ENCODE measurements around the gene LRWD1.
A peak's percentile ranks its signal among the peaks of the same experiment; 100 is the strongest.
"Not testable (repeated sequence)": the region's sequence is repeated elsewhere in the genome, so short reads cannot be mapped to it uniquely, and the experiment has no call there.

LRWD1 gene

DNA sequence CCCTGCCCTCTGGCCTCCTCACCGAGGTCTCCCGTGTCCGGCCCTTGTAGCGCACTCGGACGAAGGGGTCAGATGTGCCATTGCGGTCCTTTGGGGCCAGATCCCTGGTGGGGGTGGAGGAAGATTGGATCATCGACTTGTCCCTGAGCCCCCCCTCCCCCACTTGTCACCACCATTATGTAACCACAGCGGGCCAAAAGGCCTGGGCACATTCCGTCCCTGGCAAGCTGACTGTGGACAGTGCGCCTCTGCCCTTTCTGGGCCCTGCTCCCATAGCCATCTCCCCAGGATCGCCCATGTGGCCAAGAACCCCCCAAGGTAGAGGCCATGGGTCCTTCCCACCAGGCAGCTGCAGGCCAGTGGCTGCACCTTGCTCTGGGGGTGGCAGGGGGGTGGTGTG lies 38.4 kb downstream of the LRWD1 start:
- DNase-seq: not testable (repeated sequence)

DNA sequence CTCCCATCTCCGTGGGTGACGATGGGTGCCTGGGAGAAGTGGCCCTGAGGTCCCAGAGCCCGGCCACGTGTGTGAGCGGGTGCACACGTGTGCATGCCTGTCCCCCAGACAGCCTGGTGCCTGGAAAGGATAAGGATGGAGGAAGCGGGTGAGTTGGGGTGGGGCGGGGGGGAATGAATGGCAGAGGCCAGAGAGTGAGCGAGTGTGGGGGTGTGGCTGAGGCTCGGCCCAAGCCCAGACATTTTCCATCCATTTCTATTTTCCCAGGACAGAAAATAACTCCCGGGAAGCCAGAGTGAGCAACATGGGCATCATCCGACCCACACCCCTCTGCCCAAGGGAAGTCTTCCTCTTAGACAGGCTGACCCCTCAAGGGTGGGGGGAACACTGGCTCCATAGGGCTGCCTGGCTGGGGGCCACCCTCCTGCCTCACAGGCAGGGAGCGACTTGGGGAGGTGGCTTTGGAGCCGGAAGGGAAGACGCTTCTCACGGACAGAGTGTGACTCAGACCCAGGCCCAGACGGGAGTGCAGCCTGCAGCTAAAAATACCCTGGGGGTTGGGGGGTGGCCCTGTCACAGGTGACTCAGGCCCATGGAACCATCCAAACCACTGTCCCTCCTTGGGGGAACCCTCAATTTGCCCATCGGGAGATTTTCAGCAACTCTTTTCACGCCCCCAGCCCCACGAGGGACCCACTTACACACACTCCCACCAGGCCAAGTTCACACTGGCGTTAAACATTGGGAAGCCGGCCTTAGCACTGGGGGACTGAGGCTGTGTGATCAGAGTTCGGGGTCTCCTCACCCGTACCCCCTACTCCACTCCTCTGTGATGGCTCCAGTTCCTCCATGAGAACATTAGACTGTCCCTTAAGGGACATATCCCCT lies 40.8 kb downstream of the LRWD1 start:
- not testable (repeated sequence) for DNase-seq

DNA sequence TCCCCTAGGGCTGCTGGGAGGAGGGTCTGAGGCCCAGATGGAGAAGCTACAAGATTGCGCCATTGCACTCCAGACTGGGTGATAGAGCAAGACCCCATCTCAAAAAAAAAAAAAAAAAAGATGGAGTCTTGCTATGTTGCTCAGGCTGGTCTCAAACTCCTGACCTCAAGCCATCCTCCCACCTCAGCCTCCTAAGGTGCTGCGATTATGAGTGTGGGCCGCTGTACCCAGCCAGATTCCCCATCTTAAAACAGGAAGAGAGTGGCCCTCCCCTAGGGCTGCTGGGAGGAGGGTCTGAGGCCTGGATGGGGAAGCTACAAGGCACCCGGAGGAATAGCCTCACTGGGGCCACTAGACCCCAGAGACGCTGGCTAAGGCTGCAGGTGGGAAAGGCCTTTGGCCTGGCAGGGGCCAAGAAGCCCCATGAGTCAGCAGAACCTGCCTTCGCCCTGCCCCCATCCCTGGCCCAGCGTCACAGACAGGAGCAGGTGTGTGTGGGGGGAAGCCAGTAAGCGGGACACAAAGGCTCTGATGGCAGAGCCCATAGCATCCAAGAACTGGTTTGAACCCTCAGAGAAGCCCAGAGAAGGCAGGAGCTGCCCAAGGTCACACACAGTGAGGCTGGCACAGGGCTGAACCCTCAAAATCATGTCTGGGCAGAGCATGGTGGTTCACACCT lies 42.8 kb downstream of the LRWD1 start:
- not testable (repeated sequence) for DNase-seq

- DNase-seq: not testable (repeated sequence)
These were observed 45.8 kb downstream of the LRWD1 start for GRCh38 chr7:102510575-102510974.

DNA sequence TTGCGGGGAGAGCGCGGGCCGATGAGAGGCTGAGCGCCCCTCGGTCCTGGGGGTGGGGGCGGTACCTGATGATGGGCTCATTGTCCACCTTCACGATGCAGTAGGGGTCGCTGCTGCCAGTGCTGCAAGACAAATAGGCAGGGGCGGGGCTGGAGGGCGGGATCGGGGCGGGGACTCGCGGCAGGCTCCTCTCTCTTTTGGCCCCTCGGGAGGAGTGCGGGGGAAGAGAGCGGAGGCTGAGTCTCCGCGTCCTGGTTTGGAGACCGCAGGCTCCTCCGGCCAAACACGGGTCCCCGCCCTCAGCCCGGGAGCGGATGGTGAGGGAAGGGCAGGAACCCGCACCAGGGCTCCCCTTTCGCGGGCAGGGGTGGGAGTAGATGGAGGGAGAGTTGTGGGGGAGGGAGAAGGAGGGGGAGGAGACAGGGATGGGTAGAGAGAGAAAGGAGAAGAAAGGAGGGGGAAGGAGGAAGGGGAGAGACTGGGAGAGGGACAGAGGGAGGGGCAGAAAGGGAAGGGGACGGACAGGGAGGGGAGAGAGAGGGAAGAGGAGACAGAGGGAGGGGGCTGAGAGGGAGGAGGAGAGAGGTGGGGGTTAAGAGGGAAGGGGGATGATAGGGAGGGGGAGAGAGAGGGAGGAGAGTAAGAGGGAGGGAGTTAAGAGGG lies 47.2 kb downstream of the LRWD1 start:
- DNase-seq: not testable (repeated sequence)

- peak; percentile 29 for DNase-seq
These were observed 47.9 kb downstream of the LRWD1 start for GRCh38 chr7:102512642-102513221.

- DNase-seq: not testable (repeated sequence)
These were observed 50.3 kb downstream of the LRWD1 start for GRCh38 chr7:102514881-102515721.

DNA sequence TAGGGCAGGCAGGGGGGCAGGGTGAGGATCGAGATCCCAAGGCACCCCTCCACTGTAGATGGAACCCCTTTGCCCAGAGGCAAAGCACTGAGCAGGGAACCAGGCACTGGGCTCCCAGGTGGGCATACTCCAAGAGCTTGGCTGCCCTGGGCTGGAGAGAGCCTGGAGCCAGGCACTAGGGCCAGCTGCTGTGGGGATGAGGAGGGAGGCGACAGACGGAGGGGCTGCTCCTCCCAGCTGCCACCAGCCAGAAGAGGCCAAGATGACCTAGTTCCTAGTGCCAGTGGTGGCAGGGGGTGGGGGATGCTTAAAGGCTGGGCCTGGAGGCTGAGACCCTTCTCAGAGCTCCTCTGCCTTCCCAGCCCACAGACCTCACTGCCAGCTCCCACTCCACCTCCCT lies 51.1 kb downstream of the LRWD1 start:
- DNase-seq: not testable (repeated sequence)

GRCh38 chr7:102516951-102517350 lies 52.2 kb downstream of the LRWD1 start:
- DNase-seq: not testable (repeated sequence)

- DNase-seq: peak; percentile 47
These were observed 52.9 kb downstream of the LRWD1 start, which contains the start of gene RASA4B for GRCh38 chr7:102517550-102518147. Gene RASA4B (minus strand): TSS chr7:102517777. CDS start chr7:102517710, 67 bp downstream.

DNA sequence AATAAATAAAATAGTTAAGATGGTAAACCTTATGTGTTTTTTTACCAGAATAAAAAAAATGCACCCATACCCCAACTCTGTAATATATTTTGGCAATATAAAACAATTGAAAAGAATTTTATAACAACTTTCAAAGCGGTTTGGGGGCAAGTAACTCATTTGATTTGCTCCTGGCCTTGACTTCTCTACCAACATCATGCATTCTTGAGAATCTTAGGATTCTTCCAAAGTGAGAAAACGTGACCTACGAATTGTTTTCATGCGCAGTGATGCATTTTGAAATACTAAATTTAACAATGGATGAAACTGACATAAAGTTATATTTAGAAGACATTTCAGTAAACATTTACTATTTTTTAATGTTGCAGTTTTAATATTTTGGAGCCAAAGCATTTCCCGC lies 56.0 kb downstream of the LRWD1 start:
- DNase-seq: not testable (repeated sequence)

Measured in CD4-positive, alpha-beta T cell treated with Interleukin-10 for 1 hour (primary cell).